ENCODE data around the gene ZNF619. TPM values are rescaled to one million over a fixed set of nuclear protein-coding genes. Genes with fewer than 3 reads are reported as not detected.

The ZNF619 gene
- total and polyA plus RNA-seq, 9 of the 15 experiments (the other 6 are each of a cell fraction or from before 2014, with no cell fraction given), result 1.3 to 9.1 (median 6.3) TPM

- TF ChIP-seq RNF219 (CRISPR knock-in tag; IDR thresholded peaks at IDR 0.05), result no peak
- TF ChIP-seq ZBTB11 (CRISPR knock-in tag; IDR thresholded peaks at IDR 0.05), result peak in 1 of 3 experiments; percentile 90; a peak in 3 of 6 replicates
- TF ChIP-seq STAT5B (CRISPR knock-in tag; IDR thresholded peaks at IDR 0.05), result no peak
- TF ChIP-seq C11orf30 (IDR thresholded peaks at IDR 0.05; ENCODE audit: low read depth), result peak; percentile 64
- TF ChIP-seq E2F3 (CRISPR knock-in tag; IDR thresholded peaks at IDR 0.05), result peak; percentile 69; the same call in 1 of the 2 replicates
- no peak for TF ChIP-seq SNAPC5 (CRISPR knock-in tag; IDR thresholded peaks at IDR 0.05)
- no peak for TF ChIP-seq SPI1 (IDR thresholded peaks at IDR 0.05; ENCODE audit: borderline replicate concordance, low read depth, low read length)
- no peak for TF ChIP-seq BCL6 (CRISPR knock-in tag; IDR thresholded peaks at IDR 0.05)
- TF ChIP-seq ZC3H11A (IDR thresholded peaks at IDR 0.05; ENCODE audit: low read depth, low read length), result no peak; the same call in 1 of the 2 replicates
- no peak for TF ChIP-seq TEAD2 (tag; IDR thresholded peaks at IDR 0.05)
- TF ChIP-seq ZBTB26 (CRISPR knock-in tag; IDR thresholded peaks at IDR 0.05), result peak; percentile 56; the same call in 1 of the 2 replicates
- TF ChIP-seq ZBTB34 (CRISPR knock-in tag; IDR thresholded peaks at IDR 0.05), result no peak
- no peak for TF ChIP-seq ZNF764 (CRISPR knock-in tag; IDR thresholded peaks at IDR 0.05; ENCODE audit: low read depth)
- no peak for TF ChIP-seq IRF2 (CRISPR knock-in tag; IDR thresholded peaks at IDR 0.05)
- no peak for TF ChIP-seq PHTF2 (CRISPR knock-in tag; IDR thresholded peaks at IDR 0.05)
- no peak for TF ChIP-seq HMG20B (CRISPR knock-in tag; IDR thresholded peaks at IDR 0.05)
- peak; percentile 45; the same call in 1 of the 2 replicates for TF ChIP-seq FOSL1 (tag; conservative IDR thresholded peaks at IDR 0.05)
- TF ChIP-seq PHB (CRISPR knock-in tag; IDR thresholded peaks at IDR 0.05), result no peak
- TF ChIP-seq SP1 (CRISPR knock-in tag; IDR thresholded peaks at IDR 0.05), result peak; percentile 91
- peak; percentile 37; the same call in 1 of the 2 replicates for TF ChIP-seq GTF2F1 (IDR thresholded peaks at IDR 0.05; ENCODE audit: low read depth, low read length)
- TF ChIP-seq ZNF583 (CRISPR knock-in tag; IDR thresholded peaks at IDR 0.05), result 0 out of 2 replicates have a peak, but pooled peaks have one; percentile 64
These were observed 47.8 kb downstream of the ZNF619 start, which contains the start of gene ZNF621 (continued) for GRCh38 chr3:40524568-40525285.

Measured in K562 (cell line).